ENCODE results near the gene EFCAB10.

DNA sequence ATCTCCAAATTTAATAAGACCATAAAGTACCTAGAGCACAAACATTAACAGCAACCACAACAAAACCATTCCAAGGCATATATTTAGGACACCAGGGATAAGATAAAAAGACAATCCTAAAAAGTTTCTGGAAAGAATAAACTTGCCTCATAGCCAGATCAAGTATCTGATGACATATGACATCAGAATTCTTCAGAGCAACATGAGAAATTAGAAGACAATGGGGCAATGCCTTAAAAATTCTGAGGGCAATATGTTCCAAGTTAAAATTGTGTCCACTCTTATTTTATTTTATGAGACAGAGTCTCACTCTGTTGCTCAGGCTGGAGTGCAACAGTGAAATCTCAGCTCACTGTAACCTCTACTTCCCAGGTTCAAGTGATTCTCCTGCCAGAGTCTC, 2.8 kb downstream of the EFCAB10 start:
- TF ChIP-seq CTCF (IDR thresholded peaks at IDR 0.05; ENCODE audit: insufficient read depth, low read length, poor library complexity, severe bottlenecking): no peak
- TF ChIP-seq EZH2phosphoT487 (conservative IDR thresholded peaks at IDR 0.05; ENCODE audit: low read length): no peak
